ENCODE measurements around the gene SZT2.

SZT2 gene

GRCh38 chr1:43346636-43347035 is 43.1 kb upstream of the SZT2 start:
- Histone ChIP-seq H3K27ac (ENCODE audit: poor library complexity, severe bottlenecking) (no peak overlapping the region), H3K9me3 (ENCODE audit: severe bottlenecking) (no peaks in the 10 kb centered on the region), H3K27me3 (ENCODE audit: insufficient read depth, poor library complexity, severe bottlenecking) (no peaks in the 10 kb centered on the region), H3K4me1 (ENCODE audit: insufficient read depth, poor library complexity, severe bottlenecking) (peaks cover 5% of the 10 kb centered on the region), H3K4me3 (ENCODE audit: severe bottlenecking) (no peak overlapping the region), H3K36me3 (ENCODE audit: low read depth) (no peaks in the 10 kb centered on the region)
- DNase-seq (ENCODE audit: low spot score) (no peak), ATAC-seq (ENCODE audit: low read depth) (no peak)
- TF ChIP-seq CTCF (IDR thresholded peaks at IDR 0.05; ENCODE audit: poor library complexity, severe bottlenecking): no peak

GRCh38 chr1:43348343-43348808 is 41.3 kb upstream of the SZT2 start:
- H3K4me3 ChIP-seq (ENCODE audit: severe bottlenecking): peak overlapping the region; percentile 40
- no peak for DNase-seq (ENCODE audit: low spot score)
- ATAC-seq (ENCODE audit: low read depth): peak; percentile 39
- H3K27me3 ChIP-seq (ENCODE audit: insufficient read depth, poor library complexity, severe bottlenecking): no peaks in the 10 kb centered on the region
- H3K27ac ChIP-seq (ENCODE audit: poor library complexity, severe bottlenecking): peak overlapping the region; percentile 71
- H3K36me3 ChIP-seq (ENCODE audit: low read depth): no peaks in the 10 kb centered on the region
- TF ChIP-seq CTCF (IDR thresholded peaks at IDR 0.05; ENCODE audit: poor library complexity, severe bottlenecking): no peak
- H3K9me3 ChIP-seq (ENCODE audit: severe bottlenecking): no peaks in the 10 kb centered on the region
- H3K4me1 ChIP-seq (ENCODE audit: insufficient read depth, poor library complexity, severe bottlenecking): peaks cover 5% of the 10 kb centered on the region

GRCh38 chr1:43348809-43349593 is 40.7 kb upstream of the SZT2 start:
- Histone ChIP-seq H3K4me1 (ENCODE audit: insufficient read depth, poor library complexity, severe bottlenecking) (peaks cover 5% of the 10 kb centered on the region), H3K27ac (ENCODE audit: poor library complexity, severe bottlenecking) (peak overlapping the region; percentile 71), H3K4me3 (ENCODE audit: severe bottlenecking) (peak overlapping the region; percentile 40), H3K36me3 (ENCODE audit: low read depth) (no peaks in the 10 kb centered on the region), H3K27me3 (ENCODE audit: insufficient read depth, poor library complexity, severe bottlenecking) (no peaks in the 10 kb centered on the region), H3K9me3 (ENCODE audit: severe bottlenecking) (no peaks in the 10 kb centered on the region)
- DNase-seq (ENCODE audit: low spot score) (peak; percentile 89), ATAC-seq (ENCODE audit: low read depth) (peak; percentile 82)
- no peak for TF ChIP-seq CTCF (IDR thresholded peaks at IDR 0.05; ENCODE audit: poor library complexity, severe bottlenecking)

GRCh38 chr1:43349594-43350306 is 39.9 kb upstream of the SZT2 start:
- Histone ChIP-seq H3K36me3 (ENCODE audit: low read depth) (no peaks in the 10 kb centered on the region), H3K27ac (ENCODE audit: poor library complexity, severe bottlenecking) (peak overlapping the region; percentile 71), H3K4me3 (ENCODE audit: severe bottlenecking) (peak overlapping the region; percentile 40), H3K4me1 (ENCODE audit: insufficient read depth, poor library complexity, severe bottlenecking) (peaks cover 5% of the 10 kb centered on the region), H3K9me3 (ENCODE audit: severe bottlenecking) (no peaks in the 10 kb centered on the region), H3K27me3 (ENCODE audit: insufficient read depth, poor library complexity, severe bottlenecking) (no peaks in the 10 kb centered on the region)
- ATAC-seq (ENCODE audit: low read depth): no peak
- TF ChIP-seq CTCF (IDR thresholded peaks at IDR 0.05; ENCODE audit: poor library complexity, severe bottlenecking): no peak
- no peak for DNase-seq (ENCODE audit: low spot score)
